GM18870 (cell line): ENCODE measurements around the gene PIGU.
A peak's percentile ranks its signal among the peaks of the same experiment; 100 is the strongest.
"Not testable (repeated sequence)": the region's sequence is repeated elsewhere in the genome, so short reads cannot be mapped to it uniquely, and the experiment has no call there.

Experiments
- ATAC-seq: cut with Tn5 transposase; IDR thresholded peaks from one replicate; pipeline ENCODE4 v1.9.1; 2021; ENCODE audit warnings: moderate library complexity; ENCODE audit not compliant: unreplicated experiment

PIGU gene

GRCh38 chr20:34706912-34707784, 30.3 kb upstream of the PIGU start:
- ATAC-seq, result no peak

- no peak for ATAC-seq
Observed at GRCh38 chr20:34706302-34706875, 29.5 kb upstream of the PIGU start.

GRCh38 chr20:34705397-34706301, 28.8 kb upstream of the PIGU start:
- no peak for ATAC-seq

DNA sequence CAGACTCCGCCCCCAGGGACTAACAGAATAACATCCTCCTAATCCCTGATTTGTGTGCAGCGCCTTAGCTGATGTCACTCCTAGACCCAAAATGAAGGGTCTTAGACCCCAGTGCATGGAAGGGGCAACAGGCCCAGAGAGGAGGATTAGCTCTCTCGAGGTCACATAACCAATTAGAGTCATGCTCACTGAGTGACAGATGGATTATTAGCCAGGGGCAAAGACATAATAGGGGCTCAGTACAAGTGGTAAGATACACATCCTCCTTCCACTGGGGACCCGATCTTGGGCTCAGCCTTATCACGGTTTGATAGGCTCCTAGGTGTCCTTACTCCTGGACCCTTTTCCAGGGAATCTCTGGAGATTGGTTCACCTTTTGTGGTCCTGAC, 28.1 kb upstream of the PIGU start:
- no peak for ATAC-seq

DNA sequence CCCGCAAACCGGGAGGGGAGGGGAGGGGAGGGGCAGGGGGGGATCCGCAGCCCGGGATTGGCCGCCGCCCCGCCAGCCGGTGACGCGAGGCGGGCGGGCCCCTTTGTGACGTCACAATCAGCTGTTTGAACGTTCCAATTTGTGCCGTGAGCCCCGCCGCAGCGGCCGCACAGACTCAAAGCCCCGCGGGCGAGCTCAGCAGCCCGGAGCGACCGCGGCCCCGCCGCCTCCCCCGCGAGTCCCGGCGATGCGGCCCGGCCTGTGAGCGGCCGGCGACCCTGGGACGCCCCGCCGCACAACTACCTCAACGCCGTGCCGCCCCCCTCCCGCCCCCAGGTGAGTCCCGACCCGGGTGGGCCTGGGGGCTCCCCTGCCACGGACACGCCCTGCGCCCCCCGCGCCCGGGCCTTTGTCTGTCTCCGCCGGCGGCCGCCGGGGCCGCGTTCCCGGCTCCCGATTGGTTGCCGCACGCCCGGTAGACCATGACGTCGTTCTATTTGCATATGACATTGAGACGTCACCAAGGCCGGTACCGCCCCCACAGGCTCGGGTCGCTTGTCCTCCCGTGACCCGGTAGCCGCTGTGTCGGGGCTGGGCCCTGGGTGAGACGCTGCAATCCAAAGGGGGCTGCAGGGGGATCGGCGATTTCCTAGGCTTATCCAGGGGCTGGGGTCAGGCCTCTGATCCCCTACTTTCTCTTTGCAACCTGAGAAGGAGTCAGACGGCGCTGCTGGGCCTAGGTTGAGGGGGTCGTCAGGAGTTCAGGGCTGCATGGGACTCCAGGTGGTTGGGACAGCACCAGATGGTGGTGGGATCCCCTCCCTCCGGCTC, 27.5 kb upstream of the PIGU start, which contains the start of gene TP53INP2:
Gene TP53INP2 (plus strand): TSS at position 168 of the 831 bp plus-strand sequence. CDS start 4,396 bp downstream, outside the sequence.
- ATAC-seq, result peak; percentile 40

- no peak for ATAC-seq
Observed at GRCh38 chr20:34703424-34704176, 26.7 kb upstream of the PIGU start.

DNA sequence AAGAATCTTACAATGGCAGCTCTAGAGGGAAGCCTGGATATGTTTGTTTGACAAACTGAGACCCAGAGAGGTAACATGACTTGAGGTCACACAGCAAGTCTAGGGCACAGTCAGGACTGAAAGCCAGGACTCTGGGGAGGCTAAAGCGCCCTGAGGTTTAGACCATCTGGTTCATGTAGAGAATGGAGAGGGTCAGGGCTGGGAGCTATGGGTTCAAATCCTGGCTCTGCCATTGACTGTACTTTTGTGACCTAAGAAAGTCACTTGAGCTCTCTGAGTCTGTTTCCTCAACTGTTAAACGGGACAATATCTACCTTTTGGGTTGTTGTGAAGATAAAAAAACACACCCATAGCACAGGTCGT, 26.1 kb upstream of the PIGU start:
- ATAC-seq, result no peak

DNA sequence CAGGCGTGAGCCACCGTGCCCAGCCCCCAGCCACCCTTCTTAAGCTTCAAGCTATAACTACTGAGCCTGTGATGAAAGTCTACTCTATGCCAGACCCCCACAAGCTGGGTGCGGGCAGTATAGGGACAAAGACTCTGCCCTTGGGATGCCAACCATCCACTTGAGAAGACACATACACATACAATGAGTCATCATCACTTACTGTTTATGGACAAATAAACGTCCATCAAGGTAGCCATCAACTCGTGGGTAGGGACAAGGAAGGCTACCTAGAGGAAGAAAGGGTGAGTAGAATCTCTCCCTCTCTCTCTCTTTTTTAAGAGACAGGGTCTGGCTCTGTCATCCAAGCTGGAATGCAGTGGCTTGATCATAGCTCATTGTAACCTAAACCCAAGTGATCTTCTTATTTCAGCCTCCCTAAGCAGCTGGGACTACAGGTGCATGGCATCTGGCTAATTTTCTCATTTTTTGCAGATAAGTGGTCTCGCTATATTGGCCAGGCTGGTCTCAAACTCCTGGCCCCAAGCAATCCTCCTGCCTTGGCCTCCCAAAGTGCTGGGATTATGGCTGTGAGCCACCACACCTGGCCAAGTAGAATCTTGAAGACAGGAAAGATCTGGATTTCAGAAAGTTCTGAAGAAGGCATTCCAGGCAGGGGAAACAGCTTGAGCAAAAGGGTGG, 24.7 kb upstream of the PIGU start:
- ATAC-seq, result no peak

- ATAC-seq, result no peak
Observed at GRCh38 chr20:34693414-34693813, 16.5 kb upstream of the PIGU start.

DNA sequence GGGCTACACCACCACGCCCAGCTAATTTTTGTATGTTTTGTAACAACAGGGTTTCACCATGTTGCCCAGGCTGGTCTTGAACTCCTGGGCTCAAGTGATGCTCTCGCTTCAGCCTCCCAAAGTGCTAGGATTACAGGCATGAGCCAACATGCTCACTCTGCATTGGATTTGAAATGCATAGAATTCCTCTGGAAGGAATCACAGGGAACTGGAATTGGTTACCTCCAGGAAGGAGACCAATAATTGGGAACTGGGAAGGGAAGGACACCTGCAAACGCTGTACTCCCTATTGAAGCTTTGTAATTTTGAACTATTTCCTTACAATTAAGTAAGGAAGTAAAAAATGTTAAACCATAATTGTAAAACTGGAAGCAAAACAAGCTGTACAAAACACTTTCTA, 14.9 kb upstream of the PIGU start:
- ATAC-seq, result no peak

DNA sequence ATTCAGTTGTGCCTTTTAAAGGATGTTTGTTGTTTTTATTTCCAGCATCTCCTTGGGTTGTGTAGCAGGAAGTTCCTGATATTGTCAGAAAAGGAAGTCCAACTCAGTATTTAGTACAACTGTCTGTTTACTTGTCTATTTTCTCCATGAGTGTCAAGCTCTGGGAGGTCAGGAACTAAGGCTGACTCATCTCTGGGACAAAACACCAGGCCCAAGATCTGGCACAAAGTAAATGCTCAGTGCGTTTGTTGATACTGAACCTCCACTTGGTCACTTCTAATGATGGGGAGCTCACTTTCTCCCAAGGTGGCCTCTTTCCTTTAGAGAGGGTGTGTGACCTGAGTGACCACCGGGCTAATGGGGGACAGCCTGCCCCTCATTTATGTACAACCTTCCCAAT, 12.6 kb upstream of the PIGU start:
- no peak for ATAC-seq

- ATAC-seq, result no peak
Observed at GRCh38 chr20:34683667-34684066, 6.8 kb upstream of the PIGU start.

GRCh38 chr20:34680586-34681175, 3.8 kb upstream of the PIGU start:
- no peak for ATAC-seq

GRCh38 chr20:34675993-34676641, 775 bp downstream of the PIGU start:
- ATAC-seq, result peak; percentile 9

DNA sequence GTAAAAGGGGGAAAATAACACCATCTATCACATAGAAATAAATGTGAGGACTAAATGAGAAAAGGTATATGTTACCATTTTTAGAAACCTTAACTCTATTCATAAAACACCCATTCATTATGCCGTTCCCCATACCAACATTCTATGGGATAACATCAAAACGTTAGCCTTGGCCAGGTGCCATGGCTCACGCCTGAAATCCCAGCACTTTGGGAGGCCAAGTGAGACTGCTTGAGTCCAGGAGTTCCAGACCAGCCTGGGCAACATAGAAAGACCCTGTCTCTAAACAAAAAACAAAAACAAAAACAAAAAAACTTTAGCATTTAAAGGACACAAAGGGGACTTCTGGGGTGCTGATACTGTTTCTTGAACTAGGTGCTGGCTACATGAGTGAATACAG, 1.3 kb downstream of the PIGU start:
- ATAC-seq, result no peak

DNA sequence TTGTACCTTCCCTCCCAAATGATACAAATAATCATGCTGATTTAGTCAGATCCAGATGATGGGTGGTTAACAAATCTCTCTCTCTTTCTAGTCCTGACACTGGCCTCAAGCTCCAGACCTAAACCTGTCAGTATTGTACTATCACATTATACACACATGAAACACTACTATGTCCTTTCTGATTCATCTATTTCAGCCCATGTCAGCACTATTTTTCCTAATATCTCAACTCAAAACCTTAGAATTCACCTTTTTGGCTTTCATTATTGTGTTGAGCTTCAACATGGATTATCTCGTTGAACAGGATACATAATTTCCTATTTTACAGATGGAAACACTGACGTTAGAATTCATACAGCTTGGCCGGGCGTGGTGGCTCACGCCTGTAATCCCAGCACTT, 3.5 kb downstream of the PIGU start:
- ATAC-seq, result no peak

DNA sequence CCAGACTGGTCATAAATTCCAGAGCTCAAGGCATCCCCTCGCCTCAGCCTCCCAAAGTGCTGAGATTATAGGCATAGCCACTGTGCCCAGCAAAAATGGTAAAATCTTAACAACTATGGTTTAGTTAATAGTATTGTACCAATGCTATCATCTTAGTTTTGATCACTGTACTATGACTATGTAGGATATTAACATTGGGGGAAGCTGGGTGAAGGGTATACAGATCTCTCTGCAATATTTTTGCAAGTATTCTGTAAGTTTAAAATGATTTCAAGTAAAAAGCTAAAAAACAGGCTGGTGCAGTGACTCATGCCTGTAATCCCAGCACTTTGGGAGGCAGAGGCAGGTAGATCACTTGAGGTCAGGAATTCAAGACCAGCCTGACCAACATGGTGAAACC, 7.8 kb downstream of the PIGU start:
- no peak for ATAC-seq

DNA sequence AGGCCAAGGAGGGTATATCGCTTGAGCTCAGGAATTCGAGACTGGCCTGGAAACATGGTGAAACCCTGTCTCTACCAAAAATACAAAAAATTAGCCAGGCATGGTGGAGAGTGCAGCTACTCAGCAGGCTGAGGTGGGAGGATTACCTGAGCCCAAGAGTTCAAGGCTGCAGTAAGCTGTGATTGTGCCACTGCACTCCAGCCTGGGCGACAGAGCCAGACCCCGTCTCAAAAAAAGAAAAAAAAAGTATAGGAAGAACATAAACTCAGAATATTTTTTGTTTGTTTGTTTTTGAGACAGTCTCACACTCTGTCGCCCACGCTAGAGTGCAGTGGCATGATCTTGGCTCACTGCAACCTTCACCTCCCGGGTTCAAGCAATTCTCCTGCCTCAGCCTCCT, 12.1 kb downstream of the PIGU start:
- ATAC-seq, result not testable (repeated sequence)
